Mucosa of rectum (tissue), 2 donors: ENCODE data around the gene DIPK2A.

Experiments
- H3K27ac ChIP-seq, 2 donors: one replicate each; pipeline ENCODE4 v1.7.0; 2013; ENCODE audit warnings: inconsistent platforms in 2 of 2, low read depth in 2 of 2, low read length in 2 of 2
- H3K27me3 ChIP-seq, 2 donors: one replicate each; pipeline ENCODE4 v1.7.0; 2013; ENCODE audit warnings: low read length in 2 of 2; ENCODE audit not compliant: control insufficient read depth in 2 of 2, insufficient read depth in 2 of 2
- H3K36me3 ChIP-seq, 2 donors: one replicate each; pipeline ENCODE4 v1.7.0; 2013; ENCODE audit warnings: low read length in 2 of 2; ENCODE audit not compliant: control insufficient read depth in 2 of 2, insufficient read depth in 2 of 2
- H3K4me1 ChIP-seq, 2 donors: one replicate each; pipeline ENCODE4 v1.7.0; 2013; ENCODE audit warnings: low read length in 2 of 2, mild to moderate bottlenecking in 1 of 2; ENCODE audit not compliant: control insufficient read depth in 2 of 2, insufficient read depth in 2 of 2
- H3K4me3 ChIP-seq, 2 donors: one replicate each; pipeline ENCODE4 v1.7.0; 2013; ENCODE audit warnings: low read length in 2 of 2
- H3K9ac ChIP-seq, 2 donors: one replicate each; pipeline ENCODE4 v1.7.0; 2013; ENCODE audit warnings: low read length in 2 of 2, low read depth in 1 of 2, mild to moderate bottlenecking in 1 of 2
- H3K9me3 ChIP-seq, 2 donors: one replicate each; pipeline ENCODE4 v1.7.0; 2013; ENCODE audit warnings: low read length in 2 of 2; ENCODE audit not compliant: control insufficient read depth in 2 of 2
- donor health status: healthy.
- donor health status: Normal muscosa, but diverticular disease.

Gene DIPK2A

DNA sequence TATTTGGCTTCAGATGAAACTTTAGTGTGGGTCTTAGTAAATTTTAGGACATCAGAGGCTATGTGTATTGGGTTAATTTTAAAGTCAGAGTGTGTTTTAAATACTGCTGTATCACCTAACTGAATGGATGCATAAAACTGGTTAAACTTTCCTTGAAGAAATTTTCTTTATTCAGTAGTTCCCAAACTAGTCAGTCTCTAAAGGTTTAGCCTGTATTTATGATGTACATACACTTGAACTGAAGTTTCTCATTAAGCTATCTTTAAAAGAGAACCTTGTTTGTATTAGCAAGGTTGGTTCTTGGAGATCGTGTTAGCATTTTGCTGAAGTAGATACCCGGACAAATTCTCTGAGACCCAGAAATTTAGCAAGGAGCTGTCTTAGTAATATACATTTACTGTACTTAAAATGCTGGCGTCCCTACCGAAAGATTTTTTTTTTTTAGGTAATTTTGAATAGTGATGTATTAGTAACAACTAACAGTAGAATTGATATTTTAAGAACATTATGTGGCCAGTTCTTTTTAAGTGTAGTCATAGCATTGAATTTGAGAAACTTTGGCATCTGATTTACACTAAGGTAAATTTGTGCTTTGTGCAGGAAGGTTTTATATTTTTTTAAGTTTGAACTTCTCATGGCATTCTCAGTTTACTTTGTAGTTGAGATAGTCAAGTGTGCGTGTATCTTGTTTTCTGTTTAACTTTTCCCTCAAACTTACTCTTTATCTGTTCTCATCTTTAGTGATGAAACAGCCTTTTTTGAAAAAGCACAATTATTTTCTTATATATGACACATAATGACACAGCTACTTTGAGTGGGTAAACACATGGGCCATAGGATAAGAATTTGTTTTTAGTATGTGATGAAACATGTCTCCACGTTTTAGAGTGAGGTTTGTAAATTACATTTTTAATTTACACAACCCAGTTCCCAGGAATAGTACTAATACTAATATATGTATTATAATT, 2.9 kb downstream of the DIPK2A start:
- Histone ChIP-seq H3K27ac (no peak overlapping the region), H3K4me1 (peaks cover 5 to 7% of the 10 kb centered on the region in 2 donors), H3K4me3 (peak overlapping the region; percentile 94 to 100), H3K9ac (peak overlapping the region; percentile 20 to 85), H3K9me3 (no peaks in the 10 kb centered on the region), H3K27me3 (no peaks in the 10 kb centered on the region), H3K36me3 (no peaks in the 10 kb centered on the region)

- no peak overlapping the region for H3K9ac ChIP-seq
- no peaks in the 10 kb centered on the region for H3K36me3 ChIP-seq
- no peak overlapping the region for H3K27ac ChIP-seq
- H3K4me1 ChIP-seq, result peaks cover 5 to 7% of the 10 kb centered on the region in 2 donors
- H3K4me3 ChIP-seq, result no peak overlapping the region
- no peaks in the 10 kb centered on the region for H3K27me3 ChIP-seq
- H3K9me3 ChIP-seq, result no peaks in the 10 kb centered on the region
These were observed 4.0 kb downstream of the DIPK2A start for GRCh38 chr3:143975554-143976152.

- H3K27ac ChIP-seq, result no peak overlapping the region
- peaks cover 5 to 7% of the 10 kb centered on the region in 2 donors for H3K4me1 ChIP-seq
- no peaks in the 10 kb centered on the region for H3K9me3 ChIP-seq
- H3K27me3 ChIP-seq, result no peaks in the 10 kb centered on the region
- H3K36me3 ChIP-seq, result no peaks in the 10 kb centered on the region
- H3K4me3 ChIP-seq, result peak overlapping the region in 1 of 2 donors; percentile 13
- H3K9ac ChIP-seq, result peak overlapping the region in 1 of 2 donors; percentile 28
These were observed 6.0 kb downstream of the DIPK2A start for GRCh38 chr3:143977341-143978262.

DNA sequence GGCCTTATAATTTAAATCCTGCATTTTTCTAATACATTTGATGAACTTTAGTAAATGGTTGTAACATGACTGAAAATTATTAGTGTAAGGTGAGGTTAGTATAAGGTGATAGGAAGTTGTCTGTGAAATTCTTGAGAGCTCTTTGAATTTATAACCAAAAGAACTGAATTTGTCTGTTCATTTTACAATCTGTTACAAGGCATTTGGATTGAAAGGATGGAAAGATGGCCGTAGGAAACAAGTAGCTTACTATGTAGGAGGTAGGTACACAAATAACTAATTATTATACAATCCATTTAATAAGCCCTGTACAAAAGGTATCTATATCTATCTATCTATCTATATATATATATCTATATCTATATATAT, 6.6 kb downstream of the DIPK2A start:
- no peak overlapping the region for H3K9ac ChIP-seq
- peaks cover 5 to 7% of the 10 kb centered on the region in 2 donors for H3K4me1 ChIP-seq
- no peaks in the 10 kb centered on the region for H3K9me3 ChIP-seq
- H3K27me3 ChIP-seq, result no peaks in the 10 kb centered on the region
- H3K27ac ChIP-seq, result no peak overlapping the region
- H3K4me3 ChIP-seq, result no peak overlapping the region
- H3K36me3 ChIP-seq, result no peaks in the 10 kb centered on the region

DNA sequence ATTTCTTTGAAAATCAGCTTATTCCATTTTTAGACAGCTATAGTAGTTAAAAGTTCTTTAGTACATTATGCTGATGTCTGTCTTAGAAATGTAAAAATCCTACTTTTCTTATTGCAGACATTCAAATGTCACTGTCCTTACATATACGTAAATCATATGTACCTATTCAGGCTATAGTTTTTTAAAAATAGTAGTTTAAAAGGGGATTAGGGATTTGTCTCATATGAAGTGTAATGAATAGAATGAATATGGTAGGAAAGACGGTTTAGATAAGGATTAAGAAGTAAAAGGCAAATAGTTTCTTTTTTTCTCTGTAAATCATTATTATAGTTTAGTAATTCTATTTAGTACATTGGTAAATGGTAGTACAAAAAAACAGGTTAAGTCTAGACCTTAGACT, 7.4 kb downstream of the DIPK2A start:
- H3K4me1 ChIP-seq, result peaks cover 0 to 7% of the 10 kb centered on the region in 2 donors
- H3K27me3 ChIP-seq, result no peaks in the 10 kb centered on the region
- H3K9ac ChIP-seq, result no peak overlapping the region
- H3K36me3 ChIP-seq, result no peaks in the 10 kb centered on the region
- H3K4me3 ChIP-seq, result no peak overlapping the region
- no peak overlapping the region for H3K27ac ChIP-seq
- no peaks in the 10 kb centered on the region for H3K9me3 ChIP-seq

- Histone ChIP-seq H3K9ac (no peak overlapping the region), H3K4me1 (no peaks in the 10 kb centered on the region), H3K36me3 (no peaks in the 10 kb centered on the region), H3K4me3 (no peak overlapping the region), H3K9me3 (no peaks in the 10 kb centered on the region), H3K27me3 (no peaks in the 10 kb centered on the region), H3K27ac (no peak overlapping the region)
These were observed 8.2 kb downstream of the DIPK2A start for GRCh38 chr3:143979813-143980212.

- Histone ChIP-seq H3K9me3 (no peaks in the 10 kb centered on the region), H3K9ac (no peak overlapping the region), H3K4me3 (no peak overlapping the region), H3K36me3 (peaks cover 4 to 5% of the 10 kb centered on the region in 2 donors), H3K4me1 (no peaks in the 10 kb centered on the region), H3K27me3 (no peaks in the 10 kb centered on the region), H3K27ac (no peak overlapping the region)
These were observed 16.7 kb downstream of the DIPK2A start for GRCh38 chr3:143988306-143988705.

GRCh38 chr3:143989461-143989860, 17.8 kb downstream of the DIPK2A start:
- Histone ChIP-seq H3K36me3 (peaks cover 4 to 5% of the 10 kb centered on the region in 2 donors), H3K9ac (no peak overlapping the region), H3K27me3 (no peaks in the 10 kb centered on the region), H3K4me1 (no peaks in the 10 kb centered on the region), H3K9me3 (no peaks in the 10 kb centered on the region), H3K27ac (no peak overlapping the region), H3K4me3 (no peak overlapping the region)

DNA sequence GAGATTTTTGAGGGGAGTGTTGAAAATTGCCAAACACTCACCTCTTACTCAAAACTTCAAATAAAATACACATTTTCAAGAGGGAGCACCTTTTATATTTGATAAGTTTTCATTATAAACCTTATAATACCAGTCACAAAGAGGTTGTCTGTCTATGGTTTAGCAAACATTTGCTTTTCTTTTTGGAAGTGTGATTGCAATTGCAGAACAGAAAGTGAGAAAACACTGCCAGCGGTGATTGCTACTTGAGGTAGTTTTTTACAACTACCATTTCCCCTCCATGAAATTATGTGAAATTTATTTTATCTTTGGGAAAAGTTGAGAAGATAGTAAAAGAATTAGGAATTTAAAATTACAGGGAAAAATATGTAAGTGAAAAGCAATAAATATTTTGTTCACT, 20.1 kb downstream of the DIPK2A start:
- Histone ChIP-seq H3K4me3 (no peak overlapping the region), H3K27ac (no peak overlapping the region), H3K27me3 (no peaks in the 10 kb centered on the region), H3K36me3 (peaks cover 4 to 5% of the 10 kb centered on the region in 2 donors), H3K9ac (no peak overlapping the region), H3K9me3 (no peaks in the 10 kb centered on the region), H3K4me1 (no peaks in the 10 kb centered on the region)
